Osteocyte (in vitro differentiated cells): ENCODE results near the gene ERG. TPM values are rescaled to one million over a fixed set of nuclear protein-coding genes. Genes with fewer than 3 reads are reported as not detected.

ENCODE experiments used
- DNase-seq: peaks from one replicate; pipeline ENCODE4 v3.0.0; 2021; ENCODE audit warnings: mixed read lengths; ENCODE audit not compliant: unreplicated experiment; ENCODE audit errors: extremely low spot score
- H3K27ac Mint-ChIP-seq: one replicate; pipeline ENCODE4 v1.8.0; 2021; ENCODE audit warnings: mild to moderate bottlenecking, mixed read lengths; ENCODE audit not compliant: unreplicated experiment
- H3K27me3 Mint-ChIP-seq: one replicate; pipeline ENCODE4 v1.8.0; 2021; ENCODE audit warnings: mixed read lengths; ENCODE audit not compliant: unreplicated experiment
- H3K36me3 Mint-ChIP-seq: one replicate; pipeline ENCODE4 v1.8.0; 2021; ENCODE audit warnings: mixed read lengths; ENCODE audit not compliant: unreplicated experiment
- H3K4me1 Mint-ChIP-seq: one replicate; pipeline ENCODE4 v1.8.0; 2021; ENCODE audit warnings: mixed read lengths; ENCODE audit not compliant: unreplicated experiment
- H3K4me3 Mint-ChIP-seq: one replicate; pipeline ENCODE4 v1.8.0; 2021; ENCODE audit warnings: mild to moderate bottlenecking, moderate library complexity, mixed read lengths; ENCODE audit not compliant: unreplicated experiment
- H3K9me3 Mint-ChIP-seq: one replicate; pipeline ENCODE4 v1.8.0; 2021; ENCODE audit warnings: mixed read lengths; ENCODE audit not compliant: unreplicated experiment
- total RNA-seq: library from RNA; stranded (reverse); gene quantifications from 2 replicates; pipeline ENCODE4 v1.2.1, GENCODE V29; 2021
- TF ChIP-seq, protein P1 (sequence below): fragments of 200-600 bp; sonication (generic); IDR thresholded peaks from 2 replicates; pipeline ENCODE4 v1.5.0; 2021; ENCODE audit warnings: antibody characterized with exemption, mild to moderate bottlenecking, moderate library complexity

Gene ERG
- total RNA-seq, 1 donor from 2014 or later = 11.0 TPM

- no peak overlapping the region for H3K4me3 Mint-ChIP-seq
- no peaks in the 10 kb centered on the region for H3K27me3 Mint-ChIP-seq
- H3K27ac Mint-ChIP-seq = peak overlapping the region; percentile 24
- TF ChIP-seq, protein P1, sequence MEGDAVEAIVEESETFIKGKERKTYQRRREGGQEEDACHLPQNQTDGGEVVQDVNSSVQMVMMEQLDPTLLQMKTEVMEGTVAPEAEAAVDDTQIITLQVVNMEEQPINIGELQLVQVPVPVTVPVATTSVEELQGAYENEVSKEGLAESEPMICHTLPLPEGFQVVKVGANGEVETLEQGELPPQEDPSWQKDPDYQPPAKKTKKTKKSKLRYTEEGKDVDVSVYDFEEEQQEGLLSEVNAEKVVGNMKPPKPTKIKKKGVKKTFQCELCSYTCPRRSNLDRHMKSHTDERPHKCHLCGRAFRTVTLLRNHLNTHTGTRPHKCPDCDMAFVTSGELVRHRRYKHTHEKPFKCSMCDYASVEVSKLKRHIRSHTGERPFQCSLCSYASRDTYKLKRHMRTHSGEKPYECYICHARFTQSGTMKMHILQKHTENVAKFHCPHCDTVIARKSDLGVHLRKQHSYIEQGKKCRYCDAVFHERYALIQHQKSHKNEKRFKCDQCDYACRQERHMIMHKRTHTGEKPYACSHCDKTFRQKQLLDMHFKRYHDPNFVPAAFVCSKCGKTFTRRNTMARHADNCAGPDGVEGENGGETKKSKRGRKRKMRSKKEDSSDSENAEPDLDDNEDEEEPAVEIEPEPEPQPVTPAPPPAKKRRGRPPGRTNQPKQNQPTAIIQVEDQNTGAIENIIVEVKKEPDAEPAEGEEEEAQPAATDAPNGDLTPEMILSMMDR = no peak
- DNase-seq = no peak
- H3K9me3 Mint-ChIP-seq = no peaks in the 10 kb centered on the region
- peaks cover 54% of the 10 kb centered on the region for H3K4me1 Mint-ChIP-seq
- H3K36me3 Mint-ChIP-seq = no peaks in the 10 kb centered on the region
Measured at GRCh38 chr21:38350684-38351083, 147.6 kb downstream of the ERG start.

- no peaks in the 10 kb centered on the region for H3K36me3 Mint-ChIP-seq
- H3K4me3 Mint-ChIP-seq = no peak overlapping the region
- no peak for DNase-seq
- no peaks in the 10 kb centered on the region for H3K9me3 Mint-ChIP-seq
- no peaks in the 10 kb centered on the region for H3K27me3 Mint-ChIP-seq
- H3K27ac Mint-ChIP-seq = peak overlapping the region; percentile 93
- TF ChIP-seq, protein P1 = no peak
- H3K4me1 Mint-ChIP-seq = peaks cover 54% of the 10 kb centered on the region
Measured at GRCh38 chr21:38349977-38350376, 148.3 kb downstream of the ERG start.

DNA sequence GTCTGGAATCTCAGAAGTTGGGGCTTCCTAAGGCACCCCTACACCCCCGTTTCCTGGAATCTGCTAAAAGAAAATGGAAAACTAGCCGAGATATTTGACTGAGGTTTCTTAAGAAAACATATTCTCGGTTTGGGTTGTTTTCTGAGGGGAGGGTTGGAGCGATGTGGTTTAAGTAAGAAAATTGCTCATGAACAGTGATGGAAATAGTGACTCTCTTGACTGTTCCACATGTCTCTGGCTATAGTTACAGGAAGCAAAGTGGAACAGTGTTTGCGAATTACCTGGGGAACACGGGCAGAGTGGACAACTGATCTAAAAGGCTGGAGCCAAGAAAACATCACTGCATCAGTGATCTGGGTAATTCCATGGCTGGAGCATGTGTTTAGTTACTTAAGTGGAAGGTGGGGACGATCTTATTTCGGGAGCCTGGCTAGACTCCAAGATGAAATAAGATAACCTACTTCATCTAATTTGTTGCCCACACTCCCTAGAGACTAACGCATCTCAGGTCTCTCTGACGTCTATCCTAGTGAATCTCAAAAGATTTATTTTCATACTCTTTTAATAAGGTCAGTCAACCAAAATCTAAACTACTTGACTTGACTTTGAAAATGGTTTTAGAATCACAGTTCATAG lies 149.0 kb downstream of the ERG start:
- H3K4me1 Mint-ChIP-seq = peaks cover 54% of the 10 kb centered on the region
- no peaks in the 10 kb centered on the region for H3K27me3 Mint-ChIP-seq
- H3K36me3 Mint-ChIP-seq = no peaks in the 10 kb centered on the region
- TF ChIP-seq, protein P1 = no peak
- H3K9me3 Mint-ChIP-seq = no peaks in the 10 kb centered on the region
- DNase-seq = no peak
- H3K4me3 Mint-ChIP-seq = peak overlapping the region; percentile 52
- peak overlapping the region; percentile 93 for H3K27ac Mint-ChIP-seq

GRCh38 chr21:38346286-38346685 lies 152.0 kb downstream of the ERG start:
- Mint-ChIP-seq H3K27ac (no peak overlapping the region), H3K9me3 (no peaks in the 10 kb centered on the region), H3K36me3 (no peaks in the 10 kb centered on the region), H3K27me3 (no peaks in the 10 kb centered on the region), H3K4me1 (peaks cover 49% of the 10 kb centered on the region), H3K4me3 (no peak overlapping the region)
- DNase-seq = no peak
- TF ChIP-seq, protein P1 = no peak

- Mint-ChIP-seq H3K27me3 (no peaks in the 10 kb centered on the region), H3K9me3 (no peaks in the 10 kb centered on the region), H3K27ac (peak overlapping the region; percentile 13), H3K36me3 (no peaks in the 10 kb centered on the region), H3K4me1 (peaks cover 24% of the 10 kb centered on the region), H3K4me3 (no peak overlapping the region)
- DNase-seq = no peak
- TF ChIP-seq, protein P1 = no peak
Measured at GRCh38 chr21:38343691-38344090, 154.6 kb downstream of the ERG start.
